B cell (primary cell): ENCODE measurements around the gene CRHR2. TPM values are rescaled to one million over a fixed set of nuclear protein-coding genes. Genes with fewer than 3 reads are reported as not detected.

Experiments
- ATAC-seq: fragments of 200-7000 bp; cut with Tn5 transposase; one replicate; pipeline ENCODE4 v1.10.0; 2021; ENCODE audit warnings: low read depth, mild to moderate bottlenecking, moderate number of reproducible peaks, moderate library complexity
- CTCF ChIA-PET: fragments of 350-600 bp; sonication (Branson Sonifier 250); formaldehyde crosslinking; loops from one replicate; lab custom pipeline; 2021; ENCODE audit warnings: antibody characterized with exemption, inconsistent platforms; lab: Charles Lee
- POLR2A ChIA-PET: fragments of 350-600 bp; sonication (Branson Sonifier 250); formaldehyde crosslinking; loops from one replicate; lab custom pipeline; 2021; ENCODE audit warnings: antibody characterized with exemption; lab: Charles Lee
- DNase-seq: peaks from one replicate; pipeline ENCODE4 v3.0.0; 2013
- H2AFZ ChIP-seq: 2 replicates; pipeline ENCODE4 v1.6.1; 2012; ENCODE audit warnings: mild to moderate bottlenecking, low read depth, low read length; ENCODE audit not compliant: insufficient read depth, poor library complexity, severe bottlenecking
- H3K27ac ChIP-seq, 2 donors: 1 replicate in 1 of 2; 2 replicates in 1 of 2; pipeline ENCODE4 v1.5.1; 2012 to 2013; ENCODE audit warnings: low read length in 2 of 2, mild to moderate bottlenecking in 2 of 2, moderate library complexity in 1 of 2
- H3K27me3 ChIP-seq, 4 experiments: fragments of 200-600 bp in 1 of 4; sonication (generic) in 1 of 4; replicated peaks in 1 of 4; 1 replicate in 2 of 4; 2 replicates in 2 of 4; pipeline versions ENCODE4 v1.6.1 to v1.7.0; 2013 to 2016; ENCODE audit warnings: low read length in 3 of 4, mild to moderate bottlenecking in 2 of 4, mixed read lengths in 1 of 4, moderate library complexity in 1 of 4; ENCODE audit not compliant: insufficient read depth in 4 of 4, control insufficient read depth in 3 of 4; ENCODE audit errors: control extremely low read depth in 1 of 4
- H3K36me3 ChIP-seq, 2 experiments: replicated peaks in 1 of 2; 1 replicate in 1 of 2; 2 replicates in 1 of 2; pipeline versions ENCODE4 v1.6.1 to v1.7.1; 2013; ENCODE audit warnings: low read length in 1 of 2; ENCODE audit not compliant: insufficient read depth in 2 of 2, control insufficient read depth in 1 of 2; ENCODE audit errors: control extremely low read depth in 1 of 2, extremely low read depth in 1 of 2
- H3K4me1 ChIP-seq, 2 donors: fragments of 200-600 bp in 1 of 2; sonication (generic) in 1 of 2; 1 replicate in 1 of 2; 2 replicates in 1 of 2; pipeline versions ENCODE4 v1.5.1 to v1.6.1; 2013 to 2017; ENCODE audit warnings: low read length in 2 of 2; ENCODE audit not compliant: control insufficient read depth in 2 of 2, insufficient read depth in 2 of 2
- H3K4me2 ChIP-seq: replicated peaks from 2 replicates; pipeline ENCODE3; 2012; ENCODE audit warnings: mild to moderate bottlenecking, low read depth, low read length; ENCODE audit not compliant: poor library complexity, severe bottlenecking
- H3K4me3 ChIP-seq, 5 experiments: fragments of 200-600 bp in 1 of 5; sonication (generic) in 1 of 5; 1 replicate in 3 of 5; 2 replicates in 2 of 5; pipeline versions ENCODE4 v1.5.1 to v1.7.0; 2011 to 2016; ENCODE audit warnings: low read length in 4 of 5, mild to moderate bottlenecking in 4 of 5, low read depth in 2 of 5, control low read depth in 1 of 5, moderate library complexity in 1 of 5; ENCODE audit not compliant: insufficient read depth in 1 of 5; ENCODE audit errors: control extremely low read depth in 1 of 5, extremely low read depth in 1 of 5
- H3K79me2 ChIP-seq: fragments of 200-600 bp; sonication (generic); one replicate; pipeline ENCODE4 v1.6.0; 2016; ENCODE audit warnings: low read length; ENCODE audit not compliant: control insufficient read depth, insufficient read depth
- H3K9ac ChIP-seq: fragments of 200-600 bp; sonication (generic); 2 replicates; pipeline ENCODE4 v1.6.1; 2017; ENCODE audit warnings: mild to moderate bottlenecking, low read length, moderate library complexity
- H3K9me3 ChIP-seq, 3 donors: one replicate each; pipeline versions ENCODE4 v1.6.1 to v1.7.1; 2013; ENCODE audit warnings: low read length in 2 of 3; ENCODE audit not compliant: control insufficient read depth in 2 of 3, insufficient read depth in 1 of 3; ENCODE audit errors: control extremely low read depth in 1 of 3
- H4K20me1 ChIP-seq: 2 replicates; pipeline ENCODE4 v1.6.0; 2012; ENCODE audit warnings: mild to moderate bottlenecking, low read length; ENCODE audit not compliant: insufficient read depth, control insufficient read depth, poor library complexity, severe bottlenecking
- H3K27ac Mint-ChIP-seq: one replicate; pipeline ENCODE4 v1.8.0; 2021; ENCODE audit warnings: mixed read lengths
- H3K27me3 Mint-ChIP-seq: one replicate; pipeline ENCODE4 v1.8.0; 2021; ENCODE audit warnings: mixed read lengths
- H3K4me1 Mint-ChIP-seq: one replicate; pipeline ENCODE4 v1.8.0; 2021; ENCODE audit warnings: mixed read lengths
- H3K4me3 Mint-ChIP-seq: one replicate; pipeline ENCODE4 v1.8.0; 2021; ENCODE audit warnings: mixed read lengths
- H3K9me3 Mint-ChIP-seq: one replicate; pipeline ENCODE4 v1.8.0; 2022; ENCODE audit warnings: mixed read lengths; ENCODE audit not compliant: insufficient read depth
- CTCF ChIP-seq: fragments of 200-600 bp; IDR thresholded peaks from one replicate; pipeline ENCODE4 v1.8.0; 2022; ENCODE audit warnings: antibody characterized with exemption, mild to moderate bottlenecking
- EZH2 ChIP-seq: IDR thresholded peaks from 2 replicates; pipeline ENCODE4 v1.6.1; 2012; ENCODE audit warnings: borderline replicate concordance, low read depth, mild to moderate bottlenecking, moderate library complexity, low read length; ENCODE audit not compliant: insufficient read depth, poor library complexity, severe bottlenecking
- WGBS: methylation state at CpG from one replicate; pipeline ENCODE4 v1.1.5; 2013; ENCODE audit warnings: missing lambda C conversion rate; ENCODE audit not compliant: insufficient coverage; 5-methylcytosine and 5-hydroxymethylcytosine counted together
- intact Hi-C: fragments of 100-400 bp; cut with micrococcal nuclease; formaldehyde crosslinking; loops from one replicate; pipeline ENCODE4 v1.10.0; 2022
- polyA plus RNA-seq: library from polyadenylated mRNA; depleted of rRNA; stranded (reverse); fragments of >200 nt; gene quantifications from 2 replicates; pipeline ENCODE4 v1.2.3, GENCODE V29; 2012
- total RNA-seq, 2 donors: library from RNA; stranded (reverse); fragments of 120-200 nt in 1 of 2; gene quantifications; 1 replicate in 1 of 2; 2 replicates in 1 of 2; pipeline versions ENCODE4 v1.2.3 to v1.2.4, GENCODE V29; 2013 to 2022

The CRHR2 gene
- total and polyA plus RNA-seq, 2 donors (not counting 1 experiment from before 2014, with no cell fraction given) = not detected

DNA sequence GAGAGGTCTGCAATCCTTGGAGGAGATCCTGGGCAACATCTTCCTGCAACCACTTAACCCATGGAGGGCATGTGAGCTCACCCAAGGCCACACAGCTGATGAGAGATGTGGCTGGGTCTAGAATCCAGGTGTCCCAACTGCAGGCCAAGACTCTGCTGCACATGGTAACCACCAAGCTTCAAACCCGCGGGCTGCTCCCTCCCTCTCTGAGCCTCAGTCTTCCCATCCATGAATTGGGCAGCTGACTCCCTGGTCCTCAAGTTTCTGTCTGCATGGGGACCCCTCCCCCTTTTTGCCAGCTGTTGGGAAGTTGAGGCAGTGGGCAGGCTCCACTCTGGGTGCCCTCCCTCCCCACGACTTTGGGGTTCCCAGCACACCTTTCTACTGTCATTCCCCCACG lies 48.7 kb upstream of the CRHR2 start:
- H3K27ac ChIP-seq = no peak overlapping the region
- H3K9ac ChIP-seq = no peak overlapping the region
- no peaks in the 10 kb centered on the region for H3K9me3 ChIP-seq
- no peak overlapping the region for H3K27ac Mint-ChIP-seq
- no peaks in the 10 kb centered on the region for H3K36me3 ChIP-seq
- no peak overlapping the region for H3K4me2 ChIP-seq
- no peak overlapping the region for H3K4me3 Mint-ChIP-seq
- peaks cover 8 to 18% of the 10 kb centered on the region in 2 donors for H3K4me1 ChIP-seq
- H4K20me1 ChIP-seq = no peaks in the 10 kb centered on the region
- no peak for ATAC-seq
- H3K79me2 ChIP-seq = no peaks in the 10 kb centered on the region
- DNase-seq = no peak
- H3K4me3 ChIP-seq = no peak overlapping the region
- H3K4me1 Mint-ChIP-seq = peaks cover 18% of the 10 kb centered on the region
- no peak for TF ChIP-seq EZH2
- TF ChIP-seq CTCF = no peak
- WGBS = 84% methylated on average over 4 of the region's 4 CpGs
- intact Hi-C loops = no loop called here
- ChIA-PET POLR2A (no interaction called here), CTCF (interaction anchor here (4.6 kb wide), 1 partner anchor 9 kb away, joined by 22 read pairs; no protein-coding TSS in a partner anchor)
- no peak overlapping the region for H2AFZ ChIP-seq
- H3K27me3 ChIP-seq = peaks cover 0 to 6% (median 0%) of the 10 kb centered on the region in 4 experiments
- no peaks in the 10 kb centered on the region for H3K9me3 Mint-ChIP-seq
- H3K27me3 Mint-ChIP-seq = peaks cover 17% of the 10 kb centered on the region

- H3K9me3 Mint-ChIP-seq = no peaks in the 10 kb centered on the region
- ATAC-seq = no peak
- Histone ChIP-seq H3K4me2 (no peak overlapping the region), H3K9ac (no peak overlapping the region), H3K79me2 (no peaks in the 10 kb centered on the region), H3K36me3 (no peaks in the 10 kb centered on the region), H3K27me3 (peaks cover 0 to 6% (median 0%) of the 10 kb centered on the region in 4 experiments), H3K27ac (no peak overlapping the region), H3K9me3 (no peaks in the 10 kb centered on the region), H3K4me1 (peaks cover 8 to 18% of the 10 kb centered on the region in 2 donors), H3K4me3 (no peak overlapping the region), H4K20me1 (no peaks in the 10 kb centered on the region), H2AFZ (no peak overlapping the region)
- no peak overlapping the region for H3K4me3 Mint-ChIP-seq
- TF ChIP-seq EZH2 = no peak
- TF ChIP-seq CTCF = no peak
- H3K4me1 Mint-ChIP-seq = peaks cover 22% of the 10 kb centered on the region
- no peak for DNase-seq
- H3K27me3 Mint-ChIP-seq = peaks cover 16% of the 10 kb centered on the region
- ChIA-PET CTCF (interaction anchor here (4.6 kb wide), 1 partner anchor 10 kb away, joined by 22 read pairs; no protein-coding TSS in a partner anchor), POLR2A (no interaction called here)
- H3K27ac Mint-ChIP-seq = no peak overlapping the region
- 94% methylated on average over 1 of the region's 2 CpGs for WGBS
- intact Hi-C loops = no loop called here
Observed at GRCh38 chr7:30730097-30730496, 47.8 kb upstream of the CRHR2 start.
